Activated CD4-positive, alpha-beta T cell treated with anti-CD3 and anti-CD28 coated beads, Interleukin-2, amount 10 ng/mL, durations not matched to agents 7 days and 5 days (primary cell): ENCODE results near the gene DCST1. TPM values are rescaled to one million over a fixed set of nuclear protein-coding genes. Genes with fewer than 3 reads are reported as not detected.

Experiments
- CTCF ChIA-PET: fragments of 350-600 bp; sonication (Branson Sonifier 250); formaldehyde crosslinking; loops from one replicate; lab custom pipeline; 2021; ENCODE audit warnings: antibody characterized with exemption; lab: Charles Lee
- POLR2A ChIA-PET: fragments of 350-600 bp; sonication (Branson Sonifier 250); formaldehyde crosslinking; loops from one replicate; lab custom pipeline; 2021; ENCODE audit warnings: antibody characterized with exemption; lab: Charles Lee
- DNase-seq: peaks from one replicate; pipeline ENCODE4 v3.0.0-alpha.2; 2020
- H3K27ac Mint-ChIP-seq: one replicate; pipeline ENCODE4 v1.8.0; 2021; ENCODE audit warnings: mild to moderate bottlenecking, moderate library complexity, mixed read lengths
- H3K27me3 Mint-ChIP-seq: one replicate; pipeline ENCODE4 v1.8.0; 2021; ENCODE audit warnings: mixed read lengths
- H3K36me3 Mint-ChIP-seq: one replicate; pipeline ENCODE4 v1.8.0; 2021; ENCODE audit warnings: low read depth, mixed read lengths
- H3K4me1 Mint-ChIP-seq: one replicate; pipeline ENCODE4 v1.8.0; 2021; ENCODE audit warnings: mixed read lengths
- H3K4me3 Mint-ChIP-seq: one replicate; pipeline ENCODE4 v1.8.0; 2021; ENCODE audit warnings: mild to moderate bottlenecking, moderate library complexity, mixed read lengths
- H3K9me3 Mint-ChIP-seq: one replicate; pipeline ENCODE4 v1.8.0; 2021; ENCODE audit warnings: mixed read lengths
- total RNA-seq, 2 experiments: library from RNA; stranded (reverse); gene quantifications; one replicate each; pipeline ENCODE4 v1.2.3, GENCODE V29; 2021

DCST1 gene
- total RNA-seq, 2 experiments from 2014 or later, result not detected

DNA sequence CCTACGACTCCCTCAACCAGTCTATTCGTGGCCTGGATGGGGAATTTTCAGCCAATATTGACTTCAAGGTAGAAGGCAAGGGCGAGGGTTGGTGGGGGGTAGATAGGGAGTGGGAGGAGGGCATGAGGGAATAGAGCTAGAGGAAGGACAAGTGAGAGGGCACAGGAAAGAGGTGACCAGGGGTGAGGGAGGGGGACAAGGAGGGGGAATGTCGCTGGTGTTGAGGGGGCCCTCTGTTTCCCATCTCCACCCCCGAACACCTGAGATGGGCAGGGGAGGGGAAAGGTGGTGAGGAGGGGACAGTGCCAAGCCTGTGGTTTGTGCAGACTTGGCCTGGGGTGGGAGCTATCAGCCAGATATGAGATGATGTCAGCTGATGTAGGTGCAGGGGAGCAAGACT is 9.2 kb downstream of the DCST1 start:
- Mint-ChIP-seq H3K4me3 (no peak overlapping the region), H3K27me3 (peaks cover 9% of the 10 kb centered on the region), H3K36me3 (no peaks in the 10 kb centered on the region), H3K9me3 (no peaks in the 10 kb centered on the region), H3K4me1 (peaks cover 16% of the 10 kb centered on the region), H3K27ac (no peak overlapping the region)
- no peak for DNase-seq
- ChIA-PET CTCF (interaction anchor here (2.4 to 21.0 kb wide), 4 partner anchors 8 to 25 kb away, joined by 11 to 222 read pairs (median 34); partner anchors contain the start of genes ADAM15, DCST1 and DCST2), POLR2A (no interaction called here)

DNA sequence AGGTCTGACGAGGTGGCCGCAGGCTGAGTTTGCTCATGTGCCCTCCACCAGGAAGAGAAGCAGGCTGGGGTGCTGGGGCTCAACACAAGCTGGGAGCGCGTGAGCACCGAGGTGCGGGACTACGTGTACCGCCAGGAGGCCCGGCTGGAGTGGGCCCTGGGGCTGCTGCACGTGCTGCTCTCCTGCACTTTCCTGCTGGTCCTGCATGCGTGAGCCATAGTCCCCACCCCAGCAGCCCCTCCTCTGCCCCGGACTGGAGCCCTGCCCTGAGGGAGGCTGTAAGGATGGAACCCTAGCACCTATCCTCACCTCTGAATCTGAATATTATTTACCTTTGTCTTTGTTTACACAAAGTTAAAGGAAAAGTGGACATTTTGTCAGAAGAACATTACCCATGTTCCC is 9.7 kb downstream of the DCST1 start:
- POLR2A ChIA-PET, result no interaction called here
- no peaks in the 10 kb centered on the region for H3K36me3 Mint-ChIP-seq
- no peak overlapping the region for H3K4me3 Mint-ChIP-seq
- H3K9me3 Mint-ChIP-seq, result no peaks in the 10 kb centered on the region
- no peak overlapping the region for H3K27ac Mint-ChIP-seq
- H3K4me1 Mint-ChIP-seq, result peaks cover 16% of the 10 kb centered on the region
- peaks cover 5% of the 10 kb centered on the region for H3K27me3 Mint-ChIP-seq
- CTCF ChIA-PET, result interaction anchor here (0.8 to 21.0 kb wide), 9 partner anchors 10 to 95 kb away, joined by 3 to 222 read pairs (median 3); partner anchors contain the start of genes DCST1 and DCST2
- DNase-seq, result no peak

DNA sequence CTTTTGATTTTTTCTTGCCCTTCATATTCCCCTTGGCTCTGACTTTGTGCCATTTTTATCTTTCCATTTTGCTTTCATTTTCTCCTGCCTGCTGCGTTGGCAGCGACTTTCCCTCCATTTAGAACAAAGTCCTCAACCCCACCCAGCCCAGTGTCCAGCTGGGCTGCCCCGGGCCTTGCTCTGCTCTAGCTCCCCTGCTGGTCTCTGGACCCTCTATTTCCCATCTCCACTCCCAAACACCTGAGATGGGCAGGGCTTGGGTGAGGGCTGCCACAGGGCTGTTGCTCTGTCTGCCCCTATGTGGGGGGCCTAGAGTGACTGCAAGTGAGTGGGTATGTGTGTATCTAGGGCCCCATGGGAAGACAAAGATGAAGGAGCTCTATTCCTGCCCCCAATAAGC is 10.2 kb downstream of the DCST1 start:
- POLR2A ChIA-PET, result no interaction called here
- Mint-ChIP-seq H3K4me1 (peaks cover 16% of the 10 kb centered on the region), H3K4me3 (no peak overlapping the region), H3K27ac (no peak overlapping the region), H3K27me3 (peaks cover 2% of the 10 kb centered on the region), H3K36me3 (no peaks in the 10 kb centered on the region), H3K9me3 (no peaks in the 10 kb centered on the region)
- CTCF ChIA-PET, result interaction anchor here (0.8 to 21.0 kb wide), 11 partner anchors 10 to 96 kb away, joined by 3 to 222 read pairs (median 3); partner anchors contain the start of genes DCST1 and DCST2
- no peak for DNase-seq

GRCh38 chr1:155044365-155044764 is 10.7 kb downstream of the DCST1 start:
- peaks cover 10% of the 10 kb centered on the region for H3K4me1 Mint-ChIP-seq
- no peak overlapping the region for H3K4me3 Mint-ChIP-seq
- CTCF ChIA-PET, result interaction anchor here (0.7 to 21.0 kb wide), 16 partner anchors 10 to 129 kb away, joined by 3 to 222 read pairs (median 3); partner anchors contain the start of genes DCST1, DCST2 and KRTCAP2
- no peaks in the 10 kb centered on the region for H3K9me3 Mint-ChIP-seq
- H3K36me3 Mint-ChIP-seq, result no peaks in the 10 kb centered on the region
- no peak for DNase-seq
- H3K27ac Mint-ChIP-seq, result no peak overlapping the region
- POLR2A ChIA-PET, result no interaction called here
- peaks cover 2% of the 10 kb centered on the region for H3K27me3 Mint-ChIP-seq

- H3K4me3 Mint-ChIP-seq, result no peak overlapping the region
- ChIA-PET CTCF (interaction anchor here (0.7 to 21.0 kb wide), 19 partner anchors 9 to 128 kb away, joined by 3 to 222 read pairs (median 3); partner anchors contain the start of genes DCST1, DCST2 and KRTCAP2), POLR2A (no interaction called here)
- DNase-seq, result peak; percentile 78
- peaks cover 2% of the 10 kb centered on the region for H3K27me3 Mint-ChIP-seq
- H3K36me3 Mint-ChIP-seq, result no peaks in the 10 kb centered on the region
- H3K4me1 Mint-ChIP-seq, result peaks cover 15% of the 10 kb centered on the region
- H3K27ac Mint-ChIP-seq, result peak overlapping the region; percentile 60
- H3K9me3 Mint-ChIP-seq, result no peaks in the 10 kb centered on the region
Observed at GRCh38 chr1:155044812-155045657, 11.4 kb downstream of the DCST1 start.

- H3K9me3 Mint-ChIP-seq, result no peaks in the 10 kb centered on the region
- H3K36me3 Mint-ChIP-seq, result no peaks in the 10 kb centered on the region
- no peak for DNase-seq
- peaks cover 40% of the 10 kb centered on the region for H3K4me1 Mint-ChIP-seq
- H3K4me3 Mint-ChIP-seq, result no peak overlapping the region
- ChIA-PET CTCF (interaction anchor here (1.1 to 21.0 kb wide), 4 partner anchors 10 to 37 kb away, joined by 3 to 222 read pairs (median 4); no protein-coding TSS in a partner anchor), POLR2A (no interaction called here)
- H3K27me3 Mint-ChIP-seq, result no peaks in the 10 kb centered on the region
- no peak overlapping the region for H3K27ac Mint-ChIP-seq
Observed at GRCh38 chr1:155048449-155049334, 15.1 kb downstream of the DCST1 start.

DNA sequence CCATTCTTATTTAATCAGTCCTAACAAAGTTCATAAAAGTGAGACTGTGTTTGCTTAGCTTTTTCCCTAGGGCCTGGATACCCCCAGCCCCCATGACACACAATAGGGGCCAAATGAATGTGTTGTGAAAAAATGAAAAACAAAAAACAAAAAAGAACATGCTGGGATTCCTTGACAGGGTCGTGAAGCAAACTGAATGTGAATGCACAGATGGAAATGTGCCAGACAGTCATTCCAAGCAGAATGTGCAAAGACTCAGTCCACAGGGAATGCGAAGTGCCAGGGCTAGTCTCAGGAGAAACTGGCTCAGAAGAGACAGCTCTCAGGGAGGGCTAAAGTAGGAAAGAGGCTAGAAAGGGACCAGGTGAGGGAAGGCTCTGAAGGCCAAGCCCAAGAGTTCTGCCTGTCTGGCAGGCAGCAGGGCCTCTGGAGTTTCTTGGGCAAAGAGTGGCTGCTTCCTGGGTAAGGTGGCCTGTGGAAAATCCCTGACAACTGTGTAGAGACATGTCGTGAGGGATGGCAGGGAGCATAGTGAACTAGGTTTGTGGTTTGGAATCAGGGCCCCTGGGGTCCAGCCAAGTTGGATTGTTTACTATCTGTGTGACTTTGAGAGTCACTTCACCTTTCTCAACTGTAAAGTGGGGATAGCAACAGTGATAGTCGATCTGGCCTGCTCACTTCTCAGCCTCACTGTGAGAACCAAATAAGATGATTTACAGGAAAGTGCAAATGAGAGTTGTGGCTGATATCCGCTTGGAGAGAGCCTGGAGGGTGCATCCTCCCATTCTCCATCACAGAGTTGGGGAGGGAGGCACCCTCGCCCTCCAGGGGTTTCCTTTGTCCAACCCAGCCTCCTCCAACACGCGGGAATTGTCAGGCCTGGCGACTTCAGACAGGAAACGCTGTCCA is 16.3 kb downstream of the DCST1 start:
- ChIA-PET CTCF (interaction anchor here (0.7 to 3.9 kb wide), 11 partner anchors 8 to 66 kb away, joined by 3 to 48 read pairs (median 4); partner anchors contain the start of gene FLAD1), POLR2A (no interaction called here)
- DNase-seq, result no peak
- Mint-ChIP-seq H3K27ac (peak overlapping the region; percentile 64), H3K4me3 (peak overlapping the region; percentile 82), H3K9me3 (no peaks in the 10 kb centered on the region), H3K27me3 (no peaks in the 10 kb centered on the region), H3K36me3 (no peaks in the 10 kb centered on the region), H3K4me1 (peaks cover 34% of the 10 kb centered on the region)

DNA sequence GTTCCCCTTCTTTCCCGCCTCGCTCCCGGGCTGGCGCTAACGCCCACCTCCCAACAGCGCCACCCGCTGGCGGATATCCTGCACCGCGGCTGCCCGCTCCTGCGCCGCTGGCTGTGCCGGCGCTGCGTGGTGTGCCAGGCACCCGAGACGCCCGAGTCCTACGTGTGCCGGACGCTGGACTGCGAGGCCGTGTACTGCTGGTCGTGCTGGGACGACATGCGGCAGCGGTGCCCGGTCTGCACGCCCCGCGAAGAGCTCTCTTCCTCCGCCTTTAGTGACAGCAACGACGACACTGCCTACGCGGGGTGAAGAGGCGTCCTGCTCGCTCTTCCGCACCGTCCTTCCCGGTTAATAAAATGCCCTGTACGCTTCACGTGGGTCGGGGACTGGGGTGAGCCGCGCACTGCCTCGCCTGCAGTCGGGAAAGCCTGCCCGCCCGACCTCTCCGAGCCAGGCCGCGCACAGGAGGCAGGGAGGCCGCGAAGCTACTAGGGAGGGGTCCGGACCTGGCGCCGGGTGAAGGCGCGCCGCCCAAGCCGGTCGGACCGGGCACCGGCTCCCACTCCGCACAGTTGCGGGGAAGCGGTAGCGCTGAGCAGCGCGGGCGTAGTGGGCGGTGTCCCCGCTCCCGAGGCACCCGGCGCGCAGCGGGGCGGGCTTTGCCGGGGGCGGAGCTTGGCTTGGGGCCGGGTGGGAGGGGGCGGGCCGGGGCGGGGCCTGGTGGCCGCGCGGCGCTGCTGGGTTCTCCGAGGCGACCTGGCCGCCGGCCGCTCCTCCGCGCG is 17.1 kb downstream of the DCST1 start, which contains the start of gene ADAM15:
TSS of gene ADAM15 (plus strand) at position 757 of the 782 bp plus-strand sequence. CDS start 71 bp downstream, outside the sequence.
- ChIA-PET POLR2A (interaction anchor here (0.6 kb wide), 2 partner anchors 34 to 50 kb away, joined by 3 to 5 read pairs; no protein-coding TSS in a partner anchor), CTCF (interaction anchor here (0.6 to 3.9 kb wide), 26 partner anchors 9 to 483 kb away, joined by 3 to 48 read pairs (median 4); partner anchors contain the start of genes CHRNB2, FLAD1 and KCNN3)
- Mint-ChIP-seq H3K27me3 (no peaks in the 10 kb centered on the region), H3K27ac (peak within 1 kb of the TSS; percentile 81), H3K9me3 (no peaks in the 10 kb centered on the region), H3K4me1 (peaks cover 30% of the 10 kb centered on the region), H3K36me3 (no peaks in the 10 kb centered on the region), H3K4me3 (peak within 1 kb of the TSS; percentile 82)
- DNase-seq, result peak; percentile 81

GRCh38 chr1:155051342-155051776 is 17.7 kb downstream of the DCST1 start:
- Mint-ChIP-seq H3K4me3 (peak overlapping the region; percentile 79), H3K9me3 (no peaks in the 10 kb centered on the region), H3K27ac (no peak overlapping the region), H3K27me3 (no peaks in the 10 kb centered on the region), H3K36me3 (no peaks in the 10 kb centered on the region), H3K4me1 (peaks cover 30% of the 10 kb centered on the region)
- CTCF ChIA-PET, result interaction anchor here (0.6 to 3.9 kb wide), 24 partner anchors 10 to 484 kb away, joined by 3 to 48 read pairs (median 4); partner anchors contain the start of genes CHRNB2 and KCNN3
- no peak for DNase-seq
- POLR2A ChIA-PET, result interaction anchor here (0.6 kb wide), 2 partner anchors 34 to 50 kb away, joined by 3 to 5 read pairs; no protein-coding TSS in a partner anchor

DNA sequence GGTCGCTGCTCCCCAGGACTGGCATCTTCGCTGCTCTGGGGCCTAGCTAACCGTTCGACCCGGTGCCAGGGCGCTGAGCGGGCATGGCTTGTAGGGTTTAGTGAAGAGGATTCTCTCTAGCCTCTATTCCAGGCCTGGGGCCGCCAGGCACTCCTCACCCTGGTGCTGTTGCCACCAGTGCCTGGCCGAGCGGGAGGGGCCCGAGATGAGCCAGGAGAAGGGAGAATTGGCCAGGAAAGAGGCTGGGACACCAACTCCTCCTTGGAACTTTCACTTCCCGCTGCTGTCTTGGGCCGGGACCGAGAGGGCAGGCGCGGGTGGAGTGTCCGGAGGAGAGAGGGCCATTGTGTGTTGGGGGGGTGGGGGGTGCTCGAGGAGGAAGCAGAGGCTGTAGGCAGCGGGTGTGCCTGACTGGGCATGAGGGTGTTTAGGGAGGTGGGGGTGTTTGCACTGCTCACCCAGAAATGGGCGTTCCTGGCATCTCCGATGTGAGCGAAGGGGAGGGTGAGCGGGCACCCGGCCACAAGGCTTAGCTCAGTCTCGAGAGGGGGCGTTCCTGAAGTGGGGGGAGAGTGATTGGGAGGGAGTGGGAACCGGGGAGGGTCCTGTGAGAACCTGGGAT is 18.3 kb downstream of the DCST1 start:
- no peaks in the 10 kb centered on the region for H3K9me3 Mint-ChIP-seq
- peaks cover 30% of the 10 kb centered on the region for H3K4me1 Mint-ChIP-seq
- H3K4me3 Mint-ChIP-seq, result peak overlapping the region; percentile 79
- no peaks in the 10 kb centered on the region for H3K27me3 Mint-ChIP-seq
- ChIA-PET CTCF (interaction anchor here (0.7 to 3.9 kb wide), 18 partner anchors 9 to 433 kb away, joined by 3 to 48 read pairs (median 4); partner anchors contain the start of genes EFNA3 and KRTCAP2), POLR2A (interaction anchor here (0.6 kb wide), 1 partner anchor 81 kb away, joined by 3 read pairs; the partner anchor contains the start of gene SHC1)
- peak; percentile 51 for DNase-seq
- no peaks in the 10 kb centered on the region for H3K36me3 Mint-ChIP-seq
- H3K27ac Mint-ChIP-seq, result peak overlapping the region; percentile 68
